Activated naive CD8-positive, alpha-beta T cell treated with anti-CD3 and anti-CD28 coated beads for 36 hours (primary cell): ENCODE results near the gene TCF4. TPM values are rescaled to one million over a fixed set of nuclear protein-coding genes. Genes with fewer than 3 reads are reported as not detected.

Experiments used
- DNase-seq: peaks from one replicate; pipeline ENCODE4 v3.0.0; 2021
- H3K27ac Mint-ChIP-seq: one replicate; pipeline ENCODE4 v1.8.0; 2022; ENCODE audit warnings: mild to moderate bottlenecking, moderate library complexity, mixed read lengths
- H3K27me3 Mint-ChIP-seq: one replicate; pipeline ENCODE4 v1.8.0; 2022; ENCODE audit warnings: mild to moderate bottlenecking, mixed read lengths
- H3K36me3 Mint-ChIP-seq: one replicate; pipeline ENCODE4 v1.8.0; 2021; ENCODE audit warnings: mild to moderate bottlenecking, mixed read lengths
- H3K4me1 Mint-ChIP-seq: one replicate; pipeline ENCODE4 v1.8.0; 2021; ENCODE audit warnings: mixed read lengths
- H3K4me3 Mint-ChIP-seq: one replicate; pipeline ENCODE4 v1.8.0; 2022; ENCODE audit warnings: mild to moderate bottlenecking, moderate library complexity, mixed read lengths
- H3K9me3 Mint-ChIP-seq: one replicate; pipeline ENCODE4 v1.8.0; 2022; ENCODE audit warnings: mixed read lengths
- total RNA-seq, 2 experiments: library from RNA; stranded (reverse); gene quantifications; one replicate each; pipeline ENCODE4 v1.2.3, GENCODE V29; 2021

The TCF4 gene
- total RNA-seq, 2 experiments from 2014 or later: 1.3 to 1.4 TPM

- Mint-ChIP-seq H3K4me1 (no peaks in the 10 kb centered on the region), H3K27me3 (peaks cover 4% of the 10 kb centered on the region), H3K4me3 (no peak overlapping the region), H3K36me3 (peaks cover 2% of the 10 kb centered on the region), H3K27ac (no peak overlapping the region), H3K9me3 (no peaks in the 10 kb centered on the region)
- DNase-seq: no peak
Measured at GRCh38 chr18:55355223-55355622, 232.8 kb downstream of the TCF4 start.

GRCh38 chr18:55354795-55355194 is 233.2 kb downstream of the TCF4 start:
- Mint-ChIP-seq H3K4me3 (no peak overlapping the region), H3K27ac (no peak overlapping the region), H3K4me1 (no peaks in the 10 kb centered on the region)

GRCh38 chr18:55353806-55354205 is 234.2 kb downstream of the TCF4 start:
- DNase-seq: no peak
- Mint-ChIP-seq H3K27ac (no peak overlapping the region), H3K36me3 (peaks cover 2% of the 10 kb centered on the region), H3K27me3 (peaks cover 4% of the 10 kb centered on the region), H3K4me3 (no peak overlapping the region), H3K4me1 (no peaks in the 10 kb centered on the region), H3K9me3 (no peaks in the 10 kb centered on the region)

More at GRCh38 chr18:55354795-55355194, 233.2 kb downstream of the TCF4 start:
- no peaks in the 10 kb centered on the region for H3K9me3 Mint-ChIP-seq
- H3K27me3 Mint-ChIP-seq: peaks cover 4% of the 10 kb centered on the region
- peaks cover 2% of the 10 kb centered on the region for H3K36me3 Mint-ChIP-seq
- DNase-seq: no peak

GRCh38 chr18:55353391-55353790 is 234.6 kb downstream of the TCF4 start:
- DNase-seq: no peak
- Mint-ChIP-seq H3K4me1 (no peaks in the 10 kb centered on the region), H3K36me3 (peaks cover 2% of the 10 kb centered on the region), H3K4me3 (no peak overlapping the region), H3K27ac (no peak overlapping the region), H3K27me3 (peaks cover 4% of the 10 kb centered on the region), H3K9me3 (no peaks in the 10 kb centered on the region)

GRCh38 chr18:55351980-55352714 is 235.8 kb downstream of the TCF4 start:
- no peaks in the 10 kb centered on the region for H3K4me1 Mint-ChIP-seq
- H3K9me3 Mint-ChIP-seq: no peaks in the 10 kb centered on the region
- no peak overlapping the region for H3K27ac Mint-ChIP-seq
- DNase-seq: no peak
- peaks cover 4% of the 10 kb centered on the region for H3K27me3 Mint-ChIP-seq
- H3K36me3 Mint-ChIP-seq: no peaks in the 10 kb centered on the region
- no peak overlapping the region for H3K4me3 Mint-ChIP-seq

- no peak overlapping the region for H3K4me3 Mint-ChIP-seq
- no peak overlapping the region for H3K27ac Mint-ChIP-seq
- H3K27me3 Mint-ChIP-seq: peaks cover 4% of the 10 kb centered on the region
- no peak for DNase-seq
- H3K9me3 Mint-ChIP-seq: no peaks in the 10 kb centered on the region
- no peaks in the 10 kb centered on the region for H3K36me3 Mint-ChIP-seq
- H3K4me1 Mint-ChIP-seq: no peaks in the 10 kb centered on the region
Measured at GRCh38 chr18:55351241-55351691, 236.7 kb downstream of the TCF4 start.

- no peak overlapping the region for H3K27ac Mint-ChIP-seq
- no peaks in the 10 kb centered on the region for H3K36me3 Mint-ChIP-seq
- no peaks in the 10 kb centered on the region for H3K9me3 Mint-ChIP-seq
- DNase-seq: no peak
- H3K27me3 Mint-ChIP-seq: peaks cover 4% of the 10 kb centered on the region
- no peak overlapping the region for H3K4me3 Mint-ChIP-seq
- H3K4me1 Mint-ChIP-seq: no peaks in the 10 kb centered on the region
Measured at GRCh38 chr18:55349685-55350084, 238.3 kb downstream of the TCF4 start.

GRCh38 chr18:55346961-55347740 is 240.8 kb downstream of the TCF4 start:
- no peak overlapping the region for H3K4me3 Mint-ChIP-seq
- no peaks in the 10 kb centered on the region for H3K36me3 Mint-ChIP-seq

GRCh38 chr18:55346387-55346786 is 241.6 kb downstream of the TCF4 start:
- H3K4me3 Mint-ChIP-seq: no peak overlapping the region
- no peak overlapping the region for H3K27ac Mint-ChIP-seq

More at GRCh38 chr18:55346961-55347740, 240.8 kb downstream of the TCF4 start:
- Mint-ChIP-seq H3K27ac (no peak overlapping the region), H3K27me3 (peaks cover 4% of the 10 kb centered on the region), H3K9me3 (no peaks in the 10 kb centered on the region), H3K4me1 (no peaks in the 10 kb centered on the region)
- no peak for DNase-seq

GRCh38 chr18:55345103-55345950 is 242.7 kb downstream of the TCF4 start:
- no peaks in the 10 kb centered on the region for H3K36me3 Mint-ChIP-seq
- H3K9me3 Mint-ChIP-seq: no peaks in the 10 kb centered on the region
- H3K4me1 Mint-ChIP-seq: no peaks in the 10 kb centered on the region
- H3K27me3 Mint-ChIP-seq: no peaks in the 10 kb centered on the region
- no peak overlapping the region for H3K4me3 Mint-ChIP-seq
- DNase-seq: no peak
- H3K27ac Mint-ChIP-seq: no peak overlapping the region

More at GRCh38 chr18:55346387-55346786, 241.6 kb downstream of the TCF4 start:
- DNase-seq: no peak
- Mint-ChIP-seq H3K27me3 (peaks cover 3% of the 10 kb centered on the region), H3K36me3 (no peaks in the 10 kb centered on the region), H3K4me1 (no peaks in the 10 kb centered on the region), H3K9me3 (no peaks in the 10 kb centered on the region)

GRCh38 chr18:55343396-55344073 is 244.5 kb downstream of the TCF4 start:
- Mint-ChIP-seq H3K4me1 (no peaks in the 10 kb centered on the region), H3K36me3 (no peaks in the 10 kb centered on the region), H3K9me3 (no peaks in the 10 kb centered on the region), H3K27me3 (no peaks in the 10 kb centered on the region), H3K27ac (no peak overlapping the region), H3K4me3 (no peak overlapping the region)
- no peak for DNase-seq

GRCh38 chr18:55340998-55341397 is 247.0 kb downstream of the TCF4 start:
- H3K36me3 Mint-ChIP-seq: no peaks in the 10 kb centered on the region
- H3K27me3 Mint-ChIP-seq: peaks cover 16% of the 10 kb centered on the region
- no peak overlapping the region for H3K27ac Mint-ChIP-seq
- no peak for DNase-seq
- H3K4me1 Mint-ChIP-seq: no peaks in the 10 kb centered on the region
- H3K9me3 Mint-ChIP-seq: no peaks in the 10 kb centered on the region
- no peak overlapping the region for H3K4me3 Mint-ChIP-seq

GRCh38 chr18:55339990-55340389 is 248.0 kb downstream of the TCF4 start:
- Mint-ChIP-seq H3K4me3 (no peak overlapping the region), H3K36me3 (no peaks in the 10 kb centered on the region), H3K4me1 (no peaks in the 10 kb centered on the region), H3K27me3 (peaks cover 16% of the 10 kb centered on the region), H3K9me3 (no peaks in the 10 kb centered on the region), H3K27ac (no peak overlapping the region)
- no peak for DNase-seq

GRCh38 chr18:55338978-55339650 is 248.9 kb downstream of the TCF4 start:
- DNase-seq: no peak

More at GRCh38 chr18:55338978-55339650, 248.9 kb downstream of the TCF4 start:
- Mint-ChIP-seq H3K4me3 (no peak overlapping the region), H3K27me3 (peaks cover 16% of the 10 kb centered on the region), H3K27ac (no peak overlapping the region), H3K9me3 (no peaks in the 10 kb centered on the region), H3K36me3 (no peaks in the 10 kb centered on the region), H3K4me1 (no peaks in the 10 kb centered on the region)
